ENCODE data around the gene EPB41L3.

DNA sequence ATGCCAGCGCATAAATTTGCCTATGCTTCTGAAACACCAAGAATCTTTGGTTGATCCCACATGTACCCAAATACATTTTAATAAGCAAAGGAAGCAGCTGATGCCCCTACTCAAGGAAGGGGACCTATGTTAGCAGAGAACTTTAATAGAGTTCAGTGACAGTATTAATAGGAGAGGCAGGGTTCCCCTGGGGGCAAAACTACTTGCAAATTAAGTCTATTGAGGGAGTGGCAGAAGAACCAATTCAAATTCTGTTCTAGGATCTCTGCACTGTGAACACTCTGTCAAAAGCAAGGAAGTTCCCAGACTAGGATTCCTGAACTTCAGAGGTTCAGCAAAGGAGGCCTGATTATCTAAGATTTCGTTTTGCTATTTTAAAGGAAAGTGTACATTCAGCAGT lies 47.5 kb downstream of the EPB41L3 start:
- TF ChIP-seq POLR2AphosphoS5 (IDR thresholded peaks at IDR 0.05; ENCODE audit: low read length) = no peak
- TF ChIP-seq POLR2A (IDR thresholded peaks at IDR 0.05; ENCODE audit: low read depth, low read length) = no peak
- no peak for TF ChIP-seq RAD21 (IDR thresholded peaks at IDR 0.05; ENCODE audit: insufficient read depth, low read depth, low read length)
- TF ChIP-seq, protein P1, sequence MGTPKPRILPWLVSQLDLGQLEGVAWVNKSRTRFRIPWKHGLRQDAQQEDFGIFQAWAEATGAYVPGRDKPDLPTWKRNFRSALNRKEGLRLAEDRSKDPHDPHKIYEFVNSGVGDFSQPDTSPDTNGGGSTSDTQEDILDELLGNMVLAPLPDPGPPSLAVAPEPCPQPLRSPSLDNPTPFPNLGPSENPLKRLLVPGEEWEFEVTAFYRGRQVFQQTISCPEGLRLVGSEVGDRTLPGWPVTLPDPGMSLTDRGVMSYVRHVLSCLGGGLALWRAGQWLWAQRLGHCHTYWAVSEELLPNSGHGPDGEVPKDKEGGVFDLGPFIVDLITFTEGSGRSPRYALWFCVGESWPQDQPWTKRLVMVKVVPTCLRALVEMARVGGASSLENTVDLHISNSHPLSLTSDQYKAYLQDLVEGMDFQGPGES (IDR thresholded peaks at IDR 0.05) = no peak
- TF ChIP-seq, protein P2, sequence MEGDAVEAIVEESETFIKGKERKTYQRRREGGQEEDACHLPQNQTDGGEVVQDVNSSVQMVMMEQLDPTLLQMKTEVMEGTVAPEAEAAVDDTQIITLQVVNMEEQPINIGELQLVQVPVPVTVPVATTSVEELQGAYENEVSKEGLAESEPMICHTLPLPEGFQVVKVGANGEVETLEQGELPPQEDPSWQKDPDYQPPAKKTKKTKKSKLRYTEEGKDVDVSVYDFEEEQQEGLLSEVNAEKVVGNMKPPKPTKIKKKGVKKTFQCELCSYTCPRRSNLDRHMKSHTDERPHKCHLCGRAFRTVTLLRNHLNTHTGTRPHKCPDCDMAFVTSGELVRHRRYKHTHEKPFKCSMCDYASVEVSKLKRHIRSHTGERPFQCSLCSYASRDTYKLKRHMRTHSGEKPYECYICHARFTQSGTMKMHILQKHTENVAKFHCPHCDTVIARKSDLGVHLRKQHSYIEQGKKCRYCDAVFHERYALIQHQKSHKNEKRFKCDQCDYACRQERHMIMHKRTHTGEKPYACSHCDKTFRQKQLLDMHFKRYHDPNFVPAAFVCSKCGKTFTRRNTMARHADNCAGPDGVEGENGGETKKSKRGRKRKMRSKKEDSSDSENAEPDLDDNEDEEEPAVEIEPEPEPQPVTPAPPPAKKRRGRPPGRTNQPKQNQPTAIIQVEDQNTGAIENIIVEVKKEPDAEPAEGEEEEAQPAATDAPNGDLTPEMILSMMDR (IDR thresholded peaks at IDR 0.05 in 2 of 3, conservative IDR thresholded peaks at IDR 0.05 in 1 of 3; ENCODE audit: control insufficient read depth in 2 of 3, extremely low read depth in 1 of 3, insufficient read depth in 1 of 3, low read depth in 3 of 3, low read length in 3 of 3) = no peak

All from GM12878 (cell line).